MM.1S (cell line): ENCODE results near the gene MKRN1.

ENCODE experiments used
- EZH2 ChIP-seq: fragments of 300-600 bp; sonication (generic); optimal IDR thresholded peaks from 2 replicates; pipeline ENCODE3; 2017; ENCODE audit warnings: low read depth, mild to moderate bottlenecking, antibody characterized with exemption, low read length, mixed read lengths
- EZH2phosphoT487 ChIP-seq: fragments of 300-600 bp; sonication (generic); IDR thresholded peaks from 2 replicates; pipeline ENCODE4 v1.6.1; 2018; ENCODE audit warnings: antibody characterized with exemption, low read length
- TF ChIP-seq, protein P1 (sequence below): fragments of 300-600 bp; sonication (generic); IDR thresholded peaks from 2 replicates; pipeline ENCODE4 v1.5.1; 2016; ENCODE audit warnings: antibody characterized with exemption, low read length, mixed read lengths

DNA sequence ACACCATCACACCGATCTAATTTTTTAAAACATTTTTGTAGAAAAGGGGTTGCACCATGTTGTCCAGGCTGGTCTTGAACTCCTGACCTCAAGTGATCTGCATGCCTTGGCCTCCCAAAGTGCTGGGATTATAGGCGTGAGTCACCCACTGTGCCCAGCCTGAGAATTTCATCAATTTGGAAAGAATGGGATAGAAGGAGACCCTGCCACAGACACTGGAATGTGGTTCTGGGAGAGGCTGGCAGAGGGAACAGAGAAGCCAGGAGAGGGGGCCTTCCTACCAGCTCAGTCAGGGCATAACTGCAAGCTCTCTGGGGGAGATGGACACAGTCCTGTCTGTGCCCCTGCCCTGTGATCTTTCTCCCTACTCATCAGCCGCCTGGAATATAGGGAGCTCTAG lies 42.1 kb upstream of the MKRN1 start:
- TF ChIP-seq, protein P1, sequence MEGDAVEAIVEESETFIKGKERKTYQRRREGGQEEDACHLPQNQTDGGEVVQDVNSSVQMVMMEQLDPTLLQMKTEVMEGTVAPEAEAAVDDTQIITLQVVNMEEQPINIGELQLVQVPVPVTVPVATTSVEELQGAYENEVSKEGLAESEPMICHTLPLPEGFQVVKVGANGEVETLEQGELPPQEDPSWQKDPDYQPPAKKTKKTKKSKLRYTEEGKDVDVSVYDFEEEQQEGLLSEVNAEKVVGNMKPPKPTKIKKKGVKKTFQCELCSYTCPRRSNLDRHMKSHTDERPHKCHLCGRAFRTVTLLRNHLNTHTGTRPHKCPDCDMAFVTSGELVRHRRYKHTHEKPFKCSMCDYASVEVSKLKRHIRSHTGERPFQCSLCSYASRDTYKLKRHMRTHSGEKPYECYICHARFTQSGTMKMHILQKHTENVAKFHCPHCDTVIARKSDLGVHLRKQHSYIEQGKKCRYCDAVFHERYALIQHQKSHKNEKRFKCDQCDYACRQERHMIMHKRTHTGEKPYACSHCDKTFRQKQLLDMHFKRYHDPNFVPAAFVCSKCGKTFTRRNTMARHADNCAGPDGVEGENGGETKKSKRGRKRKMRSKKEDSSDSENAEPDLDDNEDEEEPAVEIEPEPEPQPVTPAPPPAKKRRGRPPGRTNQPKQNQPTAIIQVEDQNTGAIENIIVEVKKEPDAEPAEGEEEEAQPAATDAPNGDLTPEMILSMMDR: no peak
- no peak for TF ChIP-seq EZH2
- no peak for TF ChIP-seq EZH2phosphoT487
